ENCODE results near the gene CDC23.
A peak's percentile ranks its signal among the peaks of the same experiment; 100 is the strongest.
"Not testable (repeated sequence)": the region's sequence is repeated elsewhere in the genome, so short reads cannot be mapped to it uniquely, and the experiment has no call there.

Gene CDC23

DNA sequence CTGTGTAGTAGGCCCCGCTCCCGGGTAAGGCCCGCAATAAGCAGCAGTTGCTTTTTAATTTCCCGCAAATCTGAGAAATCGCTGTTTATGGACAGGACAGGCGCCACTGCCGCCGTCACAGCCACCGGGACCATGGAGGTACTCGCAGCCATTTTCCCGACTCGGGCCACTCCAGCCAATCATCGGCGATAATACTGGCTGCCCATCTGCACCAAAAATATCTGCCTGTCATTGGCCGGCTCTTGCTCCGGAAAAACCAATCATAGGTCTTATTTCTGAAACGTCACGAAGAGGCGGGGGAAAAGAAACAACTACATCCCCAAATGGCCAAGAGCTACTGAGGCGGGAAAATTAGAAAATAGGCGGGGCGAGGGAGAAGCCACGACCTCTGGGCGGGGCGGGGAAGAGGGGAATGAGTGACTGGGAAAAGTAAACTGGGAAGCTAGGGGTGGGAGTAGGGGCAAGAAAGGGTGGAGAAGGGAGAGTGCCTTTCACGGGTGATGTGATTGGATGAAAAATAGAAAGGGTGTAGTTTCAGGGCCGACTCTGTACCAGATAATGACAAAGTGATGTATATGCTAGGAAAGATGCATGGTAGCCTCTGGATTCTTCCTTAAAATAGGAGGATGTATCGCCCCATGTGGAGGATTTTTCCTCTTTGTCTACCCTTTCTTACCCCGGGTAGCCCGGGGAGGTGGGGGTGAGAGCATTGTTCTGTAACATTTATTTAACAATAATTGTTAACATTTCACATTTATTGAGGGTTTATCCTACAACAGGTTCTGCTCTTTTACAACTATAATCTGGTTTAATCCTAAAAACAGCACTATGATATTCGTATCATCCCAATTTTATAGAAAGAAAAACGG lies at the start of gene CDC23:
Gene CDC23, minus strand, starts transcription at position 163 of the 869 bp plus-strand sequence. Its CDS starts 11 bp downstream, at position 152.
- DNase-seq (ENCODE audit: low read depth), result peak; percentile 98

DNA sequence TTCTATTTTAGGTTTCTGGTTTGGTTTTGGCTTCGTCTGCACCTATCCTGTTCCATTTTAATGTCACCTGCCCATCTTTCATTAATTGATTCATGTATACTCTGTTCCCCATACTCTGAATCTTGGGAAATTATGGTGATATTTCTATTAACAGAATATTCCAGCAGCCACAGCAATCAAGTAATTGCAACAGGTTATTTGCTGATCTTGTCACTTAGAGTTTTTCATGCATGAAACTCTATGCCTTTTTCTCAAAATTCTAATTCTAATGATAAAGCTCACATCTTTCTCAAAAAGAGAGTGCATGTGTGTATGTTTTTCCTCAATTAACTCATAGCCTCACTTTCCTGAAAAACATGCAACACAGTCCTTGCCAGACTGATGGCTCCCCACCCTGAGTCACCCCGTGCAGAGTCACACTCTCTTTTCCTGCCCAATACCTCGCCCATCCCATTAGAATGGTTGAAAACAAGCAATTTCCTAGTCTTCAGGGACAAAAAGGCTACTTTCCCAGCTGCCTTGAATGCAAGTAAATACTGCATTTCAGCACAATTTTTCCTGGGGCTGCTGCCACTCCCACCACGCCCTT lies 45.7 kb upstream of the CDC23 start:
- DNase-seq (ENCODE audit: low read depth), result no peak

DNA sequence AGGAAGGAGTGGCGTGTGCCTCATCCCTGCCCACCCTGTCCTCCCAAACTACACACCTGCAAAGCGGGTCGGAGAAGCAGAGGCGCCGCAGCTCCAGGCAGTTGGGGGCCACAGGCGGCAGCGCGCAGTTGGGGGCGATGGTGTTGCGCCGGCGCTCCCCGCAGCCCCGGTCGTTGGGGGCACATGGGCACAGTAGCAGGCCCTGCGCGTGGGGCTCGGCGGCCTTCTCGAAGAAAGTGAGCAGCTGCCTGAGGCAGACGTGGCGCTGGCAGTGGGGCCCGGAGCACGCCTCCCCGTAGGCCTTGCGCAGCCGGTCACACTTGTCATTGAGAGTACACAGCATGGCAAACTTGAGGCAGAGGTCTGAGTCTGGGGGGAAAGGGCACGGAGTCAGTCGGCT lies 44.5 kb upstream of the CDC23 start:
- DNase-seq (ENCODE audit: low read depth), result no peak

- DNase-seq (ENCODE audit: low read depth), result no peak
These were observed 39.8 kb upstream of the CDC23 start for GRCh38 chr5:138252944-138253343.

DNA sequence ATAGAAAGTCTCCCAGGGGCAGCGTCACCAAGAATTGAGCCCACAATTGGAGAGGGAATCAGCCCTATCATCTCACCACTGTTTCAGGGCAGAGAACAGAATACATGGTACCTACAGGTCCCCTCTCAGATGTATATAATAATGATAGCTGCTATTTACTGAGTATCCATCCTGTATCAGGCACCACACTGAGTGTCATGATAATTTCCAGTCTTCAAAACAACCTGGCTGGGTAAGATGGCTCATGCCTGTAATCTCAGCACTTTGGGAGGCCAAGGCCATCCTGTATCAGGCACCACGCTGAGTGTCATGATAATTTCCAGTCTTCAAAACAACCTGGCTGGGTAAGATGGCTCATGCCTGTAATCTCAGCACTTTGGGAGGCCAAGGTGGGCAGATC lies 34.7 kb upstream of the CDC23 start:
- DNase-seq (ENCODE audit: low read depth), result not testable (repeated sequence)

- no peak for DNase-seq (ENCODE audit: low read depth)
These were observed 33.7 kb upstream of the CDC23 start for GRCh38 chr5:138246822-138247221.

DNA sequence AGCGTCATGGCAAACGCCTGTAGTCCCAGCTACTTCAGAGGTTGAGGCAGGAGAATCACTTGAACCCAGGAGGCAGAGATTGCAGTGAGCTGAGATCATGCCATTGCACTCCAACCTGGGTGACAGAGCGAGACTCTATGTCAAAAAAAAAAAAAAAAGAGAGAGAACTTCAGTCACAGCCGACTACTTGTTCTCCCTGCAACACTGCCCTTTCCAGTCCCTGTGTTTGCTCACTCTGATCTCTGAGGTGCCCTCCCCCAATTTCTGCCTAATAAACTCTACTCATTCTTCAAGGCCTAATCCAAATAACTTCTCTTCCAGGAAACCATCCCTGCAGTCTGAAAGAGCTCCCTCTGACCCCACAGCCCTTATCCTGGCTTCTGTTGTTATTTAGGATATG lies 33.2 kb upstream of the CDC23 start:
- no peak for DNase-seq (ENCODE audit: low read depth)

GRCh38 chr5:138245717-138246116 lies 32.6 kb upstream of the CDC23 start:
- no peak for DNase-seq (ENCODE audit: low read depth)

- no peak for DNase-seq (ENCODE audit: low read depth)
These were observed 30.7 kb upstream of the CDC23 start for GRCh38 chr5:138243794-138244193.

DNA sequence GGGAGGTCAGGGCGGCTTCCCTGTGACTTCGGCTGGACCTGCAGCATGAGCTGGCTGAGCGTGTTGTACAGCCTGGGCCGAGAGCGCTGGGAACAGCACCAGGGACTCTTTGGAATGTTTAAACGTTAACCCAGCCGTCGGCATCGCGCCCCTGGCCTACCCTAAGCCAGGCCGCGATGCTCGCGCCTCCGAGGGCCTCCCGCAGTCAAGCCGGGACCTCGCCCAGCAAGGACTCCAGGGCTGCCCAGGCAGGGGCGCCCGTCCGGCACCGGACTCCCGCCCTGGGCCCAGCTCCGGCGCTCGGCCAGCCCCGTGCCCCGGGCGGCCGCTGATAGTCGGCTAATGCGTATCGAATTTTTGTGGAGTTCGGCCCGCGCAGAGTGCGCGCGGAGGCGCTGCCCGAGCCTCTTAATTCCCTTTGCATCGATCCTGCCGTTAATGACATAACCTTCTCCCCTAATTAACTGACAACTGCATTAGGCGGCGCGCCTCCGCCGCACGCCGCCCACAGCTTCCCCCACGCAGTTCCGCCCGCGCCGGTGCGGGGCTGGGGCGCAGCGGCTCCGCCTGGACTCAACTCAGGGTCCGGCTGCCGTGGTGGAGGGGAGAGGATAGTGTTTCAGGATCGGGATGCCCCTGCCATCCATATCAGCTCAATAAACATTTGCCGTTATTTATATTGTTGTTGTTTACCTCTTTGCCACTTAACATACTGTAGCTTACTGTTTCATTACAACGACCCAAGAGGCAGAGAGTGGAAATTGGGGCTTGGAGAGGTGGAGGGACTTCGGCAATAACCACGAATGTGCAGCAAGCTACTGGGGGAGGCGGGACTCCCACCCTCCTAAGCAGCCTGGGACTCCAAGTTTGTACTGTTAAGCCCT lies 28.8 kb upstream of the CDC23 start:
- no peak for DNase-seq (ENCODE audit: low read depth)

DNA sequence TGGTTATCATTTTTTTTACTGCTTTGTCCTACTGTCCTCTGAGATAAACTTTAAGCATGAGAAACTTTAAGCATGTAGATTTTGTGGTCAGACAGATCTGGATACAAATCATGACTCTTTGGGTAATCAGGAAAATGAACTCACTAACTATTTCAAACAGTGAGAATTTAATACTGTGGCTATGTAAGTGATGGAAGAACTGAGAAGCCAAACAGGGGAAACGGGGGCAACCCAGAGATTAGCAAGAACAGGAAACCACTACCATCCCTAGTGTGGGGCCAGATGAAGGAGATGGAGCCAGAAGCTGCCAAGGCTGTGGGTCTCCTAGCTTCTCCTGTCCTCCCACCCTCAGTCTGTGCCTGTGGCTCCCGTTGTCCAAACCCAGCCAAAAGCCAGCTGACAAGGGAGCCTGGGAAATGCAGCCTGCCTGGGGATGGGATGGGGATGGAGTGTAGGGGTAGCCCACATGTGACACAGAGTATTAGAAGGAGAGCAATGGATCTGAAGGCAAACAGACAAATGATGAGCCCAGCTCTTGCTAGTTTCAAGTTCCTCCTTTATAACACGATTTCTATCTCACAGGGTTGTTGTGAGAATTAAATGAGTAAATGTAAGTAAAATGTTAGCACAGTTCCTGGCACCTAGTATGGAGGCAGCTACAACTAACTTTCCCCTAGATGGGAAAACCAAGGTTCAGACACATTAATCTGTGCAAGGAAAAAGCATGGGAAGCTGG lies 27.7 kb upstream of the CDC23 start:
- no peak for DNase-seq (ENCODE audit: low read depth)

DNA sequence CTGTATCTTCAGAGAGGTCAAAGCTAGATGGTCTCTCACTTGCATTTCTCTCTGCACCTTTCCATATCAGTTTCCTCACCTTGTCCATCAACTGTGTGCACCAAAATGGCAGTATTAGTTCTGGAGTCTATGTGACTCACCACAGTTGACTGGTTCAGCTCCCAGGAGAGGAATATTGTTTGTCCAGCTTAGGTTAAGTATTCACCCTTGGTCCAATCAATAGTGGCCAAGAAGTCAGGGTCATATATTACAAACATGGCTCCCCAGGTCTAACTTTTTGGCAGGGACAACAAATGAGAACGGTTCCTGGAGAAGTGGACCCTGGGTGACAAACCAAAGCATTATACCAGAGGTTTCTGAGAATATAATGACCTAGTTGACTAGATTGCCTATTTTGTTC lies 24.9 kb upstream of the CDC23 start:
- DNase-seq (ENCODE audit: low read depth), result no peak

- DNase-seq (ENCODE audit: low read depth), result no peak
These were observed 21.5 kb upstream of the CDC23 start for GRCh38 chr5:138234651-138235050.

DNA sequence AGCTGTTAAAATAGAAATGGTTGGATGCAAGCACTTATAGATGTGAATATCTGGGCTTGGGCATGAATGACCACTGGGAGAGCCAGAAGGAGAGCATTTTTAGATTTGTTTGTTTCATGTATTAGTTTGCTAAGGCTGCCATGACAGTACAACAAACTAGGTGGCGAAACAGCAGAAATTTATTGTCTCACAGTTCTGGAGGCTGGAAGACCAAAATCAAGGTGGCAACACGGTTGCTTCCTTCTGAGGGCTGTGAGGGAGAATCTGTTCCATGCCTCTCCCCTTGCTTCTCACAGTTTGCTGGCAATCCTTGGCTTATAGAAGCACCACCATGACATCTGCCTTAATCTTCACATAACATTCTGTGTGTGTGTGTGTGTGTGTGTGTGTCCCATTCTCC lies 20.2 kb upstream of the CDC23 start:
- no peak for DNase-seq (ENCODE audit: low read depth)

GRCh38 chr5:138230981-138231589 lies 18.0 kb upstream of the CDC23 start:
- DNase-seq (ENCODE audit: low read depth), result no peak

GRCh38 chr5:138230261-138230660 lies 17.1 kb upstream of the CDC23 start:
- no peak for DNase-seq (ENCODE audit: low read depth)

DNA sequence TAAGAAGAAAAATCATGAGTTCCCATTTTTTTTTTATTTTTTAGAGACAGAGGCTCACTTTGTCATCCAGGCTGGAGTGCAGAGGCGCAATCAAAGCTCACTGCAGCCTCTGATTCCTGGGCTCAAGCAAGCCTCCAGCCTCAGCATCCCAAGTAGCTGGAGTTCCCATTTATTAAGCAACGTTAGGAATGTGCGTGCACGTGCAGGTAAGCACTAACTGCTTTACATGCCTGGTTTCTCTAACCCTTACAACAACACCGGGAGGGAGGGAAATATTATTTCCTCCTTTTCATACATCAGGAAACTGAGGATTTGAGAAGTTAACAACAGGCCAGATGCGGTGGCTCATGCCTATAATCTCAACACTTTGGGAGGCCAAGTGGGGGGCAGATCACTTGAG lies 16.3 kb upstream of the CDC23 start:
- DNase-seq (ENCODE audit: low read depth), result no peak

- no peak for DNase-seq (ENCODE audit: low read depth)
These were observed 13.8 kb upstream of the CDC23 start for GRCh38 chr5:138226910-138227309.

GRCh38 chr5:138224712-138225111 lies 11.6 kb upstream of the CDC23 start:
- no peak for DNase-seq (ENCODE audit: low read depth)

DNA sequence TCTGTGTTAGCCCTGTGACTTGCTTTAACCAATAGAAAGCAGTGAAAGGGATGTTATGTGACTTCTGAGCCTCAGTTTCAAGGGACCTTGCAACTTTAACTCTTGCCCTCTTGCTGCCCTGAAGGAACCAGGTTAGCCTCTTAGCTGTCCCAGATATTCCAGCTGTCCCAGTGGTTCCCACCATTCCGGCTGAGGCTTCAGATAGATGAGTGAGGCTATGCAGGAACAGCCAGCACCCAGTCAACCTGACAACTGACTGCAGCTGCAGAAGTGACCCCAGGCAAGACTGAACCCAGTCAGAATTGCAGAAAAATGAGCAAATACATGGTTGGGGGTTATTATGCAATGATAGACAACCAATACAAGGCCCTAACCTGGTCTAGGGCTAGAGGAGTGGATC lies 10.4 kb upstream of the CDC23 start:
- no peak for DNase-seq (ENCODE audit: low read depth)

DNA sequence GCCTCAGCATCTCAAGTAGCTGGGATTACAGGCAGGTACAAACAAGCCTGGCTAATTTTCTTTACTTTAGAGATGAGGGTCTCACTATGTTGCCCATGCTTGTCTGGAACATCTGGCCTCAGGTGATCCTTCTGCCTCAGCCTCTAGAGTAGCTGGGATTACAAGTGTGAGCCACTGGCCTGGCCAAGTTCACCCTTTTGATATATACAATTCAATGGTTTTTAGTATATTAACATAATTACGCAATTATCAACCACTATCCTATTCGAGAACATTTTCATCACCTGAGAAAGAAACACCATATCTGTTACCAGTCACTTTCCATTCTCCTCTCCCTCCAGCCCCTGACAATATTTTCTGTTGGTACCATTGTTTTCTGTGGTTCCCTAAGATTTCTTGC lies 3.7 kb upstream of the CDC23 start:
- no peak for DNase-seq (ENCODE audit: low read depth)

DNA sequence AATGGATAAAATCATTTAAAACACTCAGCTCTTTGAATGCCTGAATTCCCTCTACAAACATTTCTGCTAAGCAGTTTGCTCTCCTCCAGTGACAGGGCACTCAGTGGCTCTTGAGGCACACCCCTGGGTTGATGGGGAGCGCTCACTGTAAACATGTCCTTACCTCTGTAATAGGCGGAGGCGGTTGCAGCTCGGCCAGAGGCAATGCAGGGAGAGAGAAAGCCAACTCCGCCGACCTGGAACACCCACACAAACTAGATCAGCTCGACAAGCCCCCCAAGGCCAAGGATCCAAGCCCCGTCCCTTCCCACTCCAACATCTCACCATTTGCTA lies 329 bp downstream of the CDC23 start:
- no peak for DNase-seq (ENCODE audit: low read depth)

Data from GM04504 (cell line).